Measurements from ENCODE around the gene NRP1. TPM values are rescaled to one million over a fixed set of nuclear protein-coding genes. Genes with fewer than 3 reads are reported as not detected.

The NRP1 gene
- polyA plus RNA-seq, 1 experiment = 218 TPM

DNA sequence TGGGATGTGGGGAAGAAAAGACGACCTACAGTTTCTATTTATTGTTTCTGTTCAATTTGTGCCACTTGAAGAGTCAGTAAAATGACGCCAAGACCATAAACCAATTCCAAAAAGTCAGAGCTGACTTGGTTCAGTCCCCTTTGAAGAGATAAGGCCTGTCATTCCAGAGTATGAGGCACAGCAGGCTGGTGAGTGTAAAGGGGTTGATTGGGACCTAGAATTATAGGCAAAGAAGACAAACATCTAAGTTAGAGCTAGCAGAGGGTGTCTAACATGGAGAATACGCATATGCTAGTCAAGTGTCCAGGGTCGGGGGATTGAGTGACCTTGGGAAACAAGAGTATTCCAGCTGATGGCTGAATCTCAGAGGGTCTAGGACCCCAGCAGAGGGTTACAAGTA, 23.6 kb downstream of the NRP1 start:
- Histone ChIP-seq H3K27ac (ENCODE audit: low read depth, low read length) (no peak overlapping the region), H3K4me3 (ENCODE audit: low read depth, low read length) (no peak overlapping the region), H3K27me3 (ENCODE audit: control insufficient read depth, insufficient read depth, low read length) (no peaks in the 10 kb centered on the region), H3K9me3 (ENCODE audit: control insufficient read depth, insufficient read depth, low read length) (no peaks in the 10 kb centered on the region)
- ChIA-PET POLR2A (no interaction called here), CTCF (interaction anchor here (1.0 kb wide), 1 partner anchor 12 kb away, joined by 3 read pairs; no protein-coding TSS in a partner anchor)
- DNase-seq (ENCODE audit: low read depth, low spot score) = no peak
- TF ChIP-seq, protein P1, sequence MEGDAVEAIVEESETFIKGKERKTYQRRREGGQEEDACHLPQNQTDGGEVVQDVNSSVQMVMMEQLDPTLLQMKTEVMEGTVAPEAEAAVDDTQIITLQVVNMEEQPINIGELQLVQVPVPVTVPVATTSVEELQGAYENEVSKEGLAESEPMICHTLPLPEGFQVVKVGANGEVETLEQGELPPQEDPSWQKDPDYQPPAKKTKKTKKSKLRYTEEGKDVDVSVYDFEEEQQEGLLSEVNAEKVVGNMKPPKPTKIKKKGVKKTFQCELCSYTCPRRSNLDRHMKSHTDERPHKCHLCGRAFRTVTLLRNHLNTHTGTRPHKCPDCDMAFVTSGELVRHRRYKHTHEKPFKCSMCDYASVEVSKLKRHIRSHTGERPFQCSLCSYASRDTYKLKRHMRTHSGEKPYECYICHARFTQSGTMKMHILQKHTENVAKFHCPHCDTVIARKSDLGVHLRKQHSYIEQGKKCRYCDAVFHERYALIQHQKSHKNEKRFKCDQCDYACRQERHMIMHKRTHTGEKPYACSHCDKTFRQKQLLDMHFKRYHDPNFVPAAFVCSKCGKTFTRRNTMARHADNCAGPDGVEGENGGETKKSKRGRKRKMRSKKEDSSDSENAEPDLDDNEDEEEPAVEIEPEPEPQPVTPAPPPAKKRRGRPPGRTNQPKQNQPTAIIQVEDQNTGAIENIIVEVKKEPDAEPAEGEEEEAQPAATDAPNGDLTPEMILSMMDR (IDR thresholded peaks at IDR 0.05; ENCODE audit: low read depth, low read length) = no peak

DNA sequence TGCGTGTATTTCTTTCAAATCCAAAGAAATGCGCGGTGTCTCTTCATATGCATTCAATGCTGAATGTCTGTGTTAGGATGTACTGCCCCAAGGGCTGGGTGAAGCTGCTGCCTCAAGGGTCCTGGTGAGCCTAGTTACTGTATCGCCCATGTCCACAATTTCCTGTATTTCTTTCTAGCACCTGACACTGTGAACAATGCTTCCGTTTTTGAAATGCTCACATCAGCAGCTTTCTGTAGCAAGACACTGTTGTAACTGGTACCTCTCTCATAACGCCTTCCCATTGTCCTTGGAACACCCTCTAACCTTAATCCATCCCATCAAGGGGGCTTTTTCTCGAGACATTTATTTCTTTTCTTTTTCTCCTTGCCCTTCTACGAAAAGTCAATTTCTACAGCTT, 25.1 kb downstream of the NRP1 start:
- Histone ChIP-seq H3K27ac (ENCODE audit: low read depth, low read length) (no peak overlapping the region), H3K27me3 (ENCODE audit: control insufficient read depth, insufficient read depth, low read length) (no peaks in the 10 kb centered on the region), H3K9me3 (ENCODE audit: control insufficient read depth, insufficient read depth, low read length) (no peaks in the 10 kb centered on the region), H3K4me3 (ENCODE audit: low read depth, low read length) (no peak overlapping the region)
- no peak for DNase-seq (ENCODE audit: low read depth, low spot score)
- CTCF ChIA-PET = no interaction called here
- TF ChIP-seq, protein P1 (IDR thresholded peaks at IDR 0.05; ENCODE audit: low read depth, low read length) = no peak
- POLR2A ChIA-PET = no interaction called here

GRCh38 chr10:33307835-33308234, 26.6 kb downstream of the NRP1 start:
- Histone ChIP-seq H3K9me3 (ENCODE audit: control insufficient read depth, insufficient read depth, low read length) (no peaks in the 10 kb centered on the region), H3K27me3 (ENCODE audit: control insufficient read depth, insufficient read depth, low read length) (no peaks in the 10 kb centered on the region), H3K27ac (ENCODE audit: low read depth, low read length) (no peak overlapping the region), H3K4me3 (ENCODE audit: low read depth, low read length) (no peak overlapping the region)
- ChIA-PET POLR2A (no interaction called here), CTCF (no interaction called here)
- no peak for DNase-seq (ENCODE audit: low read depth, low spot score)
- TF ChIP-seq, protein P1 (IDR thresholded peaks at IDR 0.05; ENCODE audit: low read depth, low read length) = no peak

DNA sequence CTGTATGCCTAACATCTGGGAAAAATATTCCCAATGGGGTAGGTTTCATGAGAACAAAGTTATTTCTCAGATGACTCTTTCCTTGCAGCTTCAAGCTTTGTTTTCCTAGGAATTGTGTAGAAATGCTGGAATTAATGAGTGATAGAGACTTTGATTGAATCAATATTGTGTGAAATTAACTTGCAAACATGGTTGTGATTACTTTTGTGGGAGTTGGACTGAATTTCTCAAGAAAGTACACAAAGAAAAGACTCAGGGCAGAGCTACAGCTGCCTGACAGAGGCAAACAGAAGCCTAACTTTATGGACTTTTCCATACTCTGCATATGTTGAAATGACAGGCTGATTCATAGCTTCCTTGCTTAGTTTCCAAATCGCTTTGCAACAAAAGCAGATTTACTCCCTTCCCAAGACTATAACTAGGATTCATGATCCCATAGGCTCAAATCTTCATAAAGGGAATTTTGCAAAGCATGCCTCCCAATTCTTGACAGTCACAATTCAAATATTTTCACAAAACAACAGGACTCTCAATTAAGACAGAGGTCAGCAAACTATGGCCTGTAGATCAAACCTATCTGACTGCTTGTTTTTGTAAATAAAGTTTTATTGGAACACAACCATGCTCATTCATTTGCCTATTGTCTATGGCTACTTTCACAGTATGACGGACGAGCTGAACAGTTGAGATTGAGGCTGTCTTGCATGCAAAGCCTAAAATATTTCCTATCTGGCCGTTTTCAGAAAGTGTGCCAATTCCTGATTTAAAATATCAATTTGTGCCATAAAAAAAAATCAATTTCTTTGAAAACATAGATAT, 27.6 kb downstream of the NRP1 start:
- ChIA-PET CTCF (interaction anchor here (1.2 kb wide), 1 partner anchor 1332 kb away, joined by 4 read pairs; no protein-coding TSS in a partner anchor), POLR2A (interaction anchor here (0.6 to 1.2 kb wide), 2 partner anchors 34 to 43 kb away, joined by 3 to 7 read pairs; no protein-coding TSS in a partner anchor)
- Histone ChIP-seq H3K27ac (ENCODE audit: low read depth, low read length) (no peak overlapping the region), H3K9me3 (ENCODE audit: control insufficient read depth, insufficient read depth, low read length) (no peaks in the 10 kb centered on the region), H3K27me3 (ENCODE audit: control insufficient read depth, insufficient read depth, low read length) (no peaks in the 10 kb centered on the region), H3K4me3 (ENCODE audit: low read depth, low read length) (no peak overlapping the region)
- peak; percentile 45 for DNase-seq (ENCODE audit: low read depth, low spot score)
- TF ChIP-seq, protein P1 (IDR thresholded peaks at IDR 0.05; ENCODE audit: low read depth, low read length) = no peak

DNA sequence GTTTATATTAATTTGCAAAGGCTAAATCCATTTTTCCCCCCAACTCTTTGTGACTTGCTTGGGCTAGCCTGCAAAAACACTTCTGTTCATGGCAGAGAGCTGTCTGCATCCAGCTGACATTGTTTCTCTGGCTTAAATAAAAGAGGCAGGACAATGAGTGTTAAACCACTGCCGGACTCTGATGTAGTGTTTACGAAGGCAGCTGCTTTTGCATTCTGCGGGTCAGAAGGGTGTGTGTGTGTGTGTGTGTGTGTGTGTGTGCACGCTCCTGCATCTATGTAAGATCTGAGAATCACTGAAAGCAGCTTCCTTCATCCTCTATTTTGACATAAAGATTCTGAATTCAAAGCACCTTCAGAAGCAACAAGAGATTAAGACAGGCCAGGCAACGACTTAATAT, 28.3 kb downstream of the NRP1 start:
- Histone ChIP-seq H3K27me3 (ENCODE audit: control insufficient read depth, insufficient read depth, low read length) (no peaks in the 10 kb centered on the region), H3K4me3 (ENCODE audit: low read depth, low read length) (no peak overlapping the region), H3K27ac (ENCODE audit: low read depth, low read length) (peak overlapping the region; percentile 33), H3K9me3 (ENCODE audit: control insufficient read depth, insufficient read depth, low read length) (no peaks in the 10 kb centered on the region)
- POLR2A ChIA-PET = interaction anchor here (0.6 to 1.2 kb wide), 2 partner anchors 33 to 42 kb away, joined by 3 to 7 read pairs; no protein-coding TSS in a partner anchor
- CTCF ChIA-PET = interaction anchor here (1.2 kb wide), 1 partner anchor 1332 kb away, joined by 4 read pairs; no protein-coding TSS in a partner anchor
- no peak for DNase-seq (ENCODE audit: low read depth, low spot score)
- TF ChIP-seq, protein P1 (IDR thresholded peaks at IDR 0.05; ENCODE audit: low read depth, low read length) = no peak

All from AG04450 (cell line).